ENCODE measurements around the gene TAF11L2. TPM values are rescaled to one million over a fixed set of nuclear protein-coding genes. Genes with fewer than 3 reads are reported as not detected.
"Not testable (repeated sequence)": the region's sequence is repeated elsewhere in the genome, so short reads cannot be mapped to it uniquely, and the experiment has no call there.

TAF11L2 gene
- total RNA-seq, 1 donor from 2014 or later, result not detected

DNA sequence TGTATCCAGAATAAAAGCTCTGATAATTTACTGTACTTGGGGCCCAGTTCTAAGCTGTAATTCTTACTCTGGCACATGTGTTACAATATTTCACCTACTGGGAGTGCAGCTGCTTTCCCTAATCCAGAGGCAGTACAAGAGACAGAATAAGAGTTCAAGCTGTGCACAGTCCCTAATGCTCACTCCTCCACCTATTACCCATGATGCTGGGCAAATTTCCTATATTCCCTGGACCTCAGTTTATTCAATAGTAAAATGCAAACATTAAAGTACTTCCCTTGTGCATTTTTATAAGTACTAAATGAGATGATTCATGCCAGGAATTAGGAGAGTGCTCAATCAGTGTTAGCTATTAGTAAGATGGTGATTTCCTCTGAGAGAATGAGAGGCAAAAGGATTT, 28.0 kb upstream of the TAF11L2 start:
- peaks cover 6% of the 10 kb centered on the region for H3K4me1 Mint-ChIP-seq
- H3K36me3 Mint-ChIP-seq (ENCODE audit: low read depth), result no peaks in the 10 kb centered on the region
- no peak overlapping the region for H3K4me3 Mint-ChIP-seq
- H3K27me3 Mint-ChIP-seq (ENCODE audit: low read depth), result no peaks in the 10 kb centered on the region
- DNase-seq (ENCODE audit: low read depth, low spot score), result no peak
- no peaks in the 10 kb centered on the region for H3K9me3 Mint-ChIP-seq
- TF ChIP-seq, protein P1, sequence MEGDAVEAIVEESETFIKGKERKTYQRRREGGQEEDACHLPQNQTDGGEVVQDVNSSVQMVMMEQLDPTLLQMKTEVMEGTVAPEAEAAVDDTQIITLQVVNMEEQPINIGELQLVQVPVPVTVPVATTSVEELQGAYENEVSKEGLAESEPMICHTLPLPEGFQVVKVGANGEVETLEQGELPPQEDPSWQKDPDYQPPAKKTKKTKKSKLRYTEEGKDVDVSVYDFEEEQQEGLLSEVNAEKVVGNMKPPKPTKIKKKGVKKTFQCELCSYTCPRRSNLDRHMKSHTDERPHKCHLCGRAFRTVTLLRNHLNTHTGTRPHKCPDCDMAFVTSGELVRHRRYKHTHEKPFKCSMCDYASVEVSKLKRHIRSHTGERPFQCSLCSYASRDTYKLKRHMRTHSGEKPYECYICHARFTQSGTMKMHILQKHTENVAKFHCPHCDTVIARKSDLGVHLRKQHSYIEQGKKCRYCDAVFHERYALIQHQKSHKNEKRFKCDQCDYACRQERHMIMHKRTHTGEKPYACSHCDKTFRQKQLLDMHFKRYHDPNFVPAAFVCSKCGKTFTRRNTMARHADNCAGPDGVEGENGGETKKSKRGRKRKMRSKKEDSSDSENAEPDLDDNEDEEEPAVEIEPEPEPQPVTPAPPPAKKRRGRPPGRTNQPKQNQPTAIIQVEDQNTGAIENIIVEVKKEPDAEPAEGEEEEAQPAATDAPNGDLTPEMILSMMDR (conservative IDR thresholded peaks at IDR 0.05), result no peak
- H3K27ac Mint-ChIP-seq (ENCODE audit: unreplicated experiment), result no peak overlapping the region

DNA sequence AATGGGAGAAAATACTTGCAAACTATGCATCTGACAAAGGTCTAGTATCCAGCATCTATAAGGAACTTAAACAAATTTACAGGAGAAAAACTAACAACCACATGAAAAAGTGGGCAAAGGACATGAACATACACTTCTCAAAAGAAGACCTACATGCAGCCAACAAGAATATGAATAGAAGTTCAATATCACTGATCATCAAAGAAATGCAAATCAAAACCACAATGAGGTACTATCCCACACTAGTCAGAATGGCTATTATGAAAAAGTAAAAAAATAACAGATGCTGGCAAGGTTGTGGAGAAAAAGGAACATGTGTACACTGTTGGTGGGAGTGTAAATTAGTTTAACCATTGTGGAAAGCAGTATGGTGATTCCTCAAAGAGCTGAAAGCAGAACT, 23.0 kb upstream of the TAF11L2 start:
- H3K27ac Mint-ChIP-seq (ENCODE audit: unreplicated experiment); H3K9me3 Mint-ChIP-seq; H3K4me3 Mint-ChIP-seq; DNase-seq (ENCODE audit: low read depth, low spot score); H3K36me3 Mint-ChIP-seq (ENCODE audit: low read depth); H3K27me3 Mint-ChIP-seq (ENCODE audit: low read depth); H3K4me1 Mint-ChIP-seq: not testable (repeated sequence)

DNA sequence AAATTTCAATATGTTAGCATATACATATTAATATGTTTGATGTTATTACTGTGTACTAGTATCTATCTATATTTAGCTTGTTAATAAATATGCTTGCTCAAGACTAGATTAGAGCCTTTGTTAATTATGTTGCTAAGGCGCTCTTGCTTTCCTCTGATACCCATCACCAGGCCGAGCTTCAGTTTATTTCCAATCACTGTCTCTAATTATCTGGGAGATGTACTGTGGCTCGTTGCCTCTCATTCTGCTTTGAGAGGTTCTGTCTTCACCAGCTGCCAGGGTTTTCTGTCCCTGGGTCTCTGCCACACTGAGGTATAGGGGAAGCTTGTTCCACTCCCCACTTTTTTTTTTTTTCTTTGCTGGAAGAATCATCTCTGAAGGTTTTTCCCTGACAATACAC, 21.0 kb upstream of the TAF11L2 start:
- DNase-seq (ENCODE audit: low read depth, low spot score), result no peak
- Mint-ChIP-seq H3K4me1 (no peaks in the 10 kb centered on the region), H3K36me3 (ENCODE audit: low read depth) (no peaks in the 10 kb centered on the region), H3K9me3 (no peaks in the 10 kb centered on the region), H3K27me3 (ENCODE audit: low read depth) (no peaks in the 10 kb centered on the region), H3K27ac (ENCODE audit: unreplicated experiment) (no peak overlapping the region), H3K4me3 (no peak overlapping the region)
- TF ChIP-seq, protein P1 (conservative IDR thresholded peaks at IDR 0.05), result no peak

DNA sequence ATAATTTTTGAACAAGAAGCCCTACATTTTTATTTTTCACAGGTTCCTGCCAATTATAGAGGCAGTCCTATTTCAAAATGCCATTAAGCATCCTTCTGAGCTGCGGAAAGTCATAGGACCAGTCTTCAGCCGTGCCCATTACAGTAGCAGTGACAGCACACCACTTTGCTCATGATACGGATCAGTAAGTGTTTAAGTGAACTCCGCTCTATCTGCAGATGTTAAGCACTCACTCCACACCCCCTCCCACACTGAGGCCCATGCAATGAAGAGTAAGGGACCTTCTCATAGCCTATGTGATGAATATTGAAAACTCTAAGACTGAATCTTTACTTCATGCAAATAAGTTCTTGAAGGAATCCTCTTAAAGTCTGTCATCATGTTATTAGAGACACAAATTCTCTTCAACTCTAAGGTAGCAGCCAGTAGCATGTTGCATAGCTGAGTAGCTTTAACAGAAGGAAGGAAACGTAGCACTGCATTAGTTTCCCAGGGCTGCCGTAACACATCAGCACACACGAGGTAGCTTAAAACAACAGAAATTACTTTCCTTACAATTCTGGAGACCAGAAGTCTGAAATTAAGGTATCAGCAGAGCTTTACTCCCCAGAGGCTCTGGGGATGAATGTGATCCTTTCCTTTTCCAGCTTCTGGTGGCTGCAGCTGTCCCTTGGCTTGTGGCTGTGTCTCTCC, 20.3 kb upstream of the TAF11L2 start:
- Mint-ChIP-seq H3K36me3 (ENCODE audit: low read depth) (no peaks in the 10 kb centered on the region), H3K27me3 (ENCODE audit: low read depth) (no peaks in the 10 kb centered on the region), H3K4me3 (no peak overlapping the region), H3K9me3 (no peaks in the 10 kb centered on the region), H3K4me1 (no peaks in the 10 kb centered on the region), H3K27ac (ENCODE audit: unreplicated experiment) (no peak overlapping the region)
- DNase-seq (ENCODE audit: low read depth, low spot score), result no peak
- TF ChIP-seq, protein P1 (conservative IDR thresholded peaks at IDR 0.05), result no peak

DNA sequence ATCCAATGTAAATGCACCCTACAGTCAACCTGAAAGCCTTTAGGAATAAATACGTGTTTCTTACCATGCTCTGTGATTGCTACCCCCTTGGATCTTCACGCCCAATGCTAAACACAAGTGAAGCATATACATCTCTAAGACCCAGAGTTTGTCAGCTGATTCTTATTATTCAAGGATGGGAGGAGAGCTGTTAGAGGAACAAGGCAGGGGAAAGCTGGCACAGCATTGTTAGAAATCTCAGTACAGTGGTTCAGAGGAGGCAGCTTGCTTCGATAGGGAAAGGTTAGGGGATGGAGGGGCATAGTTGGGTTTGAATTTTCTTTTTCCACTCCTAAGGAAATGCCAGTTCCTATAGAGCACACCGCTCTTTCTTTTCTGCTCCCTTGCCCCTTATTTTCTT, 16.7 kb upstream of the TAF11L2 start:
- DNase-seq (ENCODE audit: low read depth, low spot score), result no peak
- TF ChIP-seq, protein P1 (conservative IDR thresholded peaks at IDR 0.05), result no peak
- H3K9me3 Mint-ChIP-seq, result no peaks in the 10 kb centered on the region
- no peaks in the 10 kb centered on the region for H3K4me1 Mint-ChIP-seq
- no peak overlapping the region for H3K4me3 Mint-ChIP-seq
- H3K27me3 Mint-ChIP-seq (ENCODE audit: low read depth), result no peaks in the 10 kb centered on the region
- no peak overlapping the region for H3K27ac Mint-ChIP-seq (ENCODE audit: unreplicated experiment)
- no peaks in the 10 kb centered on the region for H3K36me3 Mint-ChIP-seq (ENCODE audit: low read depth)

DNA sequence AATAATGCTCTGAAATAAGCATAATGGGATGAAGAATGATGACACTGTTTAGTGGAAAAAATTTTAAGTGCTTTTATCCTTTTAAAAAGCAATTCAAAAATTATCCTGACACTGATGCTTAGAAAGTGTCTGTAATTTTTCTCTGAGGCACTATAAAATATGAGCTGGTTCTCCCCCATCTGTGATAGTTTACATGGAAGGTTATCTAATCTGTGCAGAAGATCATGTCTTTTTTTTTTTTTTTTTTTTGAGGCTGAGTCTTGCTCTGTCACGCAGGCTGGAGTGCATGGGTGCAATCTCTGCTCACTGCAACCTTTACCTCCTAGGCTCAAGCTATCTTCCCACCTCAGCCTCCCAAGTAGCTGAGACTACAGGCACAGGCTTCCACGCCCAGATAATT, 15.2 kb upstream of the TAF11L2 start:
- no peaks in the 10 kb centered on the region for H3K4me1 Mint-ChIP-seq
- no peaks in the 10 kb centered on the region for H3K27me3 Mint-ChIP-seq (ENCODE audit: low read depth)
- H3K27ac Mint-ChIP-seq (ENCODE audit: unreplicated experiment), result no peak overlapping the region
- H3K4me3 Mint-ChIP-seq, result no peak overlapping the region
- DNase-seq (ENCODE audit: low read depth, low spot score), result no peak
- TF ChIP-seq, protein P1 (conservative IDR thresholded peaks at IDR 0.05), result no peak
- H3K9me3 Mint-ChIP-seq, result no peaks in the 10 kb centered on the region
- no peaks in the 10 kb centered on the region for H3K36me3 Mint-ChIP-seq (ENCODE audit: low read depth)

DNA sequence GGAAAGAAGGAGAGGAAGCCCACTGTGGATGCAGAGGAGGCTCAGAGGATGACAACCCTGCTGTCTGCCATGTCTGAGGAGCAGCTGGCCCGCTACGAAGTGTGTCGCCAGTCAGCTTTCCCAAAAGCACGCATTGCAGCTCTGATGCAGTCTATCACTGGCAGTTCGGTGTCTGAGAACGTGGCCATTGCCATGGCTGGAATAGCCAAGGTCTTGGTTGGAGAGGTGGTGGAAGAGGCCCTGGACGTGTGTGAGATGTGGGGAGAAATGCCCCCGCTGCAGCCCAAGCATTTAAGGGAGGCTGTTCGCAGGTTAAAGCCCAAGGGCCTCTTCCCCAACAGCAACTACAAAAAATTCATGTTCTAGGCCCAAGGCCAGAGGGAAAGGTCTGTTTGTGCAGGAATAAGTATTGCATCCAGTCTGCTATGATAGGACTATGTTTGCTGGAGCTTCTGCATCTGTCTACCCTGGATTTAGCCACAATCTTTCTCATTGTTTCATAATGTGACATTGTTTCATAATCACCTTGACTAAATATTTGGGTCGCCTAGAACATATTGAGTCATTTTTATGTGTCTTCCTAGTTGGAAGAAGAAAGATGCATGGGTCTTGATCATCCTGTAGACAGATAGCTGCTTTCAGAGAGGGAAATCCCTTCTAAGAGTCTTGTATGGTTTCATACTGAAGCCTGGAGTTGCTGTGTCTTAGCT, 11.4 kb upstream of the TAF11L2 start:
- H3K27ac Mint-ChIP-seq (ENCODE audit: unreplicated experiment); H3K4me3 Mint-ChIP-seq; H3K36me3 Mint-ChIP-seq (ENCODE audit: low read depth); H3K9me3 Mint-ChIP-seq; H3K4me1 Mint-ChIP-seq; DNase-seq (ENCODE audit: low read depth, low spot score); H3K27me3 Mint-ChIP-seq (ENCODE audit: low read depth): not testable (repeated sequence)
